DND-41 (cell line): ENCODE results near the gene MACF1.

ENCODE experiments used
- EZH2 ChIP-seq: IDR thresholded peaks from 3 replicates; pipeline ENCODE4 v1.6.1; 2012; ENCODE audit warnings: borderline replicate concordance, low read depth, mild to moderate bottlenecking, moderate library complexity, low read length, inconsistent platforms; ENCODE audit not compliant: severe bottlenecking
- TF ChIP-seq, protein P1 (sequence below): IDR thresholded peaks from 2 replicates; pipeline ENCODE4 v1.5.1; 2012; ENCODE audit warnings: borderline replicate concordance, low read length, moderate library complexity, mild to moderate bottlenecking; ENCODE audit not compliant: poor library complexity, severe bottlenecking; ENCODE audit errors: extremely low read depth

- TF ChIP-seq, protein P1, sequence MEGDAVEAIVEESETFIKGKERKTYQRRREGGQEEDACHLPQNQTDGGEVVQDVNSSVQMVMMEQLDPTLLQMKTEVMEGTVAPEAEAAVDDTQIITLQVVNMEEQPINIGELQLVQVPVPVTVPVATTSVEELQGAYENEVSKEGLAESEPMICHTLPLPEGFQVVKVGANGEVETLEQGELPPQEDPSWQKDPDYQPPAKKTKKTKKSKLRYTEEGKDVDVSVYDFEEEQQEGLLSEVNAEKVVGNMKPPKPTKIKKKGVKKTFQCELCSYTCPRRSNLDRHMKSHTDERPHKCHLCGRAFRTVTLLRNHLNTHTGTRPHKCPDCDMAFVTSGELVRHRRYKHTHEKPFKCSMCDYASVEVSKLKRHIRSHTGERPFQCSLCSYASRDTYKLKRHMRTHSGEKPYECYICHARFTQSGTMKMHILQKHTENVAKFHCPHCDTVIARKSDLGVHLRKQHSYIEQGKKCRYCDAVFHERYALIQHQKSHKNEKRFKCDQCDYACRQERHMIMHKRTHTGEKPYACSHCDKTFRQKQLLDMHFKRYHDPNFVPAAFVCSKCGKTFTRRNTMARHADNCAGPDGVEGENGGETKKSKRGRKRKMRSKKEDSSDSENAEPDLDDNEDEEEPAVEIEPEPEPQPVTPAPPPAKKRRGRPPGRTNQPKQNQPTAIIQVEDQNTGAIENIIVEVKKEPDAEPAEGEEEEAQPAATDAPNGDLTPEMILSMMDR, result no peak
- no peak for TF ChIP-seq EZH2
Measured at GRCh38 chr1:39392851-39393573, 188.5 kb downstream of the MACF1 start.
